HL-60/S4 treated with retinoic acid at 250 ng/mL for 4 days and 3 days (cell line): ENCODE measurements around the gene LRRC71.

ENCODE experiments used
- in situ Hi-C: fragments of 300-500 bp; cut with MboI; formaldehyde crosslinking; loops from 2 replicates; pipeline ENCODE4 v1.7.0; 2022; ENCODE audit warnings: low sequenced_read_pairs

Gene LRRC71

DNA sequence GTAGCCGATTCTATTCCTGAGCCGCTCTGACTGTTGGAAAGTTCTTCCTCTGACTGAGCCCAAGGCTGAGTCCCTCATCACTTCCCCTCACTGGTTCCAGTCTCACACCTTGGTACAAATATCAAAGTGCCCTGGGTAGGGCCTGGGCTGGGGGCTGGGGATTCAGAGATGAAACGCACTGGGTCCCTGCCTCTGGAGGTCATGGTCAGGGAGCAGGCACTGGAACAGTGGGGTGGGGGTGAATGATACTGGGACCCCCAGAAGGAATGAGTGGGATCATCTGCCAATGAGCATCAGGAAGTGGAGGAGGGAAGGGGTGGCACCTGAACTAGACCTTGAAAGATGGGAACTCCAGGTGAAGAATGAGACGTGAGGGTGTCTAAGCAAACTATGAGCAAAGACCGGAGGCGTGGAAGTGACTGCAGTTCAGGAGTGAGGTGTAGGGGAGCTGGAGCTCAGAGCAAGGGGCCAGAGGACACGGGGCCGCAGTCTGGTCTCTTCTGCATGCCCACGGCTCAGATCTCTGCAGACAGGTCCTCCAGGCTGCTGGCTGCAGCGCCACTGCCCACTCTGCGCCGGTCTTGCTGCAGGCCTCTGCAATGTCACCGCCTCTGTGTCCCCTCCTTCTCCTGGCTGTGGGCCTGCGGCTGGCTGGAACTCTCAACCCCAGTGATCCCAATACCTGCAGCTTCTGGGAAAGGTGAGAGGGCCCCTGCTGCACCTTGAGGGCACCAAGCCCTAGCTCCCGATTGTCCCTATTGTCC, 16.9 kb upstream of the LRRC71 start:
- in situ Hi-C loops = no loop called here

DNA sequence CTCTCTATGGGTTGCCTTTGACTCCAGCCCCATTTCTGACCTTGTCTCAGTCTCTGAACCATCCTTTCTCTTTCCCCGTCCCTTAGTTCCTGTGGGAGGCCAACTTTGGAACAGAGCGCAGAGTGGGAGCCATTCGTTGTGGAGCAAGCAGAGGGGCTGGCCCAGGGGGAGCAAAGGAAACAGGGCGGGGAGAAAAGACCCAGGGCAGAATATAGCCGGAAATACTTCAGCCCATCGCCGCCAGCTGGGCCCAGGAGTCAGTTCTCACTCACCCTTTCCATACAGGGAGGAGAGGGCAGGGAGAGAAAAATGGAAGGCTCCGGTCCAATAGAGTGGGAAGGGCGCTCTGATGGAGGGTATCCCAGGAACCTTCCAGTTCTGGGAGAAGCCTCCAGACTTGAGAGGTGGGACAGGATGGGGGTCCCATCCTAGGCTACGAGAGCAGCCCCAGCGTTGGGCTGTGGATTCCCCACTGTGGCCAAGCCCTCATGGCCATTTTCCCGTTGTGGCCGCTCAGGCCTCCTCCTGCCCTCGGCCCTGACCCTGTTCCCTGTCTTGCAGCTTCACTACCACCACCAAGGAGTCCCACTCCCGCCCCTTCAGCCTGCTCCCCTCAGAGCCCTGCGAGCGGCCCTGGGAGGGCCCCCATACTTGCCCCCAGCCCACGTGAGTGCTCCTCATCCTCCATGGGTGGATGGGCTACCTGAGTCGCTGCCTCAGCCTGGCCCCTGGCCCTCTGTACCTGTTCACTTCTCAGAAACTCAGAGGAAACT, 16.1 kb upstream of the LRRC71 start:
- in situ Hi-C loops = no loop called here

DNA sequence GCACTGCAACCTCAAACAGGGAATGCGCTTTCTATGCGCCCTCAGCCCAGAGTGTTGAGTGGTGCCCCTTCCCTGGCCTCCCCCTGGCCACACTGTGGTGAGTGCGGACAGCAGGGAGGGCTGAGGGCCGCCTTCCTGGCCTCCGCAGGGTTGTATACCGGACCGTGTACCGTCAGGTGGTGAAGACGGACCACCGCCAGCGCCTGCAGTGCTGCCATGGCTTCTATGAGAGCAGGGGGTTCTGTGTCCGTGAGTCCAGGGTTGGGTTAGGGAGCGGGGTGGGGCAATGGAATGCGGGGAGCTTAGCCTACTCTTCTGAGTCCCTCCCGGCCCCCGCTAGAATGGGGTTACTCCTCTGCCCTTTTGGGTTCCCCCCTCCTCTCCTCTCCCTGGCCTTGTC, 15.3 kb upstream of the LRRC71 start:
- in situ Hi-C loops = no loop called here

DNA sequence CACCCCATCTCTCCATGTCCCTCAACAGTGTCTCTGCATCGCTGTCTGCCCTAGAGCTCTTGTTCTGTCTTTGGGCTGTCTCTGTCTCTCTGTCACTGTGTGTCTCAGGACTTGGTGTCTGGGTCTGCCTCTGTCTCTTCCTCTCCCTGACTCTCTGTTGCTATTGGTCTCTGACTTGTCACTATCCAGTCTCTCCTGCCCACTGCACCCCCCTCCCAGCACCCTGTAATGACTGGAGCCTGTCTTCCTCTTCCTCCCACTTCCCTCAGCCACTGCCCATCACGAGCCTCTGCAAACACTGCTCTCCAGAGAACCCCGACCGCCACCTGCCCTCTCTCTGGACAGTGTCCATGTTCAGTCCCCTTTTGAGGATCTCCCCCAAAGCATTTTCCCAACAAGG, 14.8 kb upstream of the LRRC71 start:
- in situ Hi-C loops = no loop called here

DNA sequence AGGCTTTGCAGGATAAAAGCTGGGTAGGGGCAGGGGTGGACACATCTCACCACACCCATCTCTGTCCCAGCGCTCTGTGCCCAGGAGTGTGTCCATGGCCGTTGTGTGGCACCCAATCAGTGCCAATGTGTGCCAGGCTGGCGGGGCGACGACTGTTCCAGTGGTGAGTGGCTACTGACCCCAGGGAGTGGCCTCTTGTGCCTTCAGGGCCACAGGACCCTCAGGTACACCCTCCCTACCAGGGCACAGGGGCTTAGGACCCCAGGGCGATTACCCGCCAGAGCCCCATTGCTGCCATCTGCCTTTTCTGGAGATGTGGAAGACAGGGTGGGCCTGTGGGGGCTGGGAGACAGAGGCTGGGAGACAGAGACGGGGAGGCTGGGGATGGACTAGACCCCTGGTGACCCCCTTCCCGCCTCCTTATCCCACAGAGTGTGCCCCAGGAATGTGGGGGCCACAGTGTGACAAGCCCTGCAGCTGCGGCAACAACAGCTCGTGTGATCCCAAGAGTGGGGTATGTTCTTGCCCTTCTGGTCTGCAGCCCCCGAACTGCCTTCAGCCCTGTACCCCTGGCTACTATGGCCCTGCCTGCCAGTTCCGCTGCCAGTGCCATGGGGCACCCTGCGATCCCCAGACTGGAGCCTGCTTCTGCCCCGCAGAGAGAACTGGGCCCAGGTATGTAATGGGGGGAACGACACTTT, 14.1 kb upstream of the LRRC71 start:
- in situ Hi-C loops = no loop called here

DNA sequence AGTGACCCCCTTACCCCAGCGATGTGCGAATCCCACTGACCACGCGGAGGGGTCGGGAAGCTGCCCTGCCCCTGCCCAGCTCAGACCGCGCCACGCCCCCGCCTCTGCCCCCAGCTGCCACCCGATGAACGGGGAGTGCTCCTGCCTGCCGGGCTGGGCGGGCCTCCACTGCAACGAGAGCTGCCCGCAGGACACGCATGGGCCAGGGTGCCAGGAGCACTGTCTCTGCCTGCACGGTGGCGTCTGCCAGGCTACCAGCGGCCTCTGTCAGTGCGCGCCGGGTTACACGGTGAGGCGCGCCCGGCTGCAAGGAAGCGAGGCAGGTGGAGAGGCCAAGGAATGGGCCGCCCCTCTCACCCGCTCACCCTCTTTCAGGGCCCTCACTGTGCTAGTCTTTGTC, 11.9 kb upstream of the LRRC71 start:
- in situ Hi-C loops = no loop called here

DNA sequence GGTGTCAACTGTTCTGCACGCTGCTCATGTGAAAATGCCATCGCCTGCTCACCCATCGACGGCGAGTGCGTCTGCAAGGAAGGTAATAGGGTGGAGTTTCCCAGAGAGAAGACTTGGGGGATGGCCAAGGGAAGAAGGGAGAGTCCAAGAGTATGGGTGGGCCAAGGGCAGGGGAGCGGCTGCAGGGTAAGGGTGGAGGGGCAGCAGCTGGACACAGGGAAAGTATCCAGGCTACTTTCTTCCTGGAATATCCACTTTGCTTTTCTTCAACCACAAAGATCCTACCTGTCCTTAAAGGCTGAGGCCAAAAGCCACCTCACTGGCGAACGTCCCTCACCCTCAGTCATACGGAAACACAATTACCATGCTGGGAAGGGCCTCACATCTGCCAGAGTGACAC, 11.5 kb upstream of the LRRC71 start:
- in situ Hi-C loops = no loop called here

DNA sequence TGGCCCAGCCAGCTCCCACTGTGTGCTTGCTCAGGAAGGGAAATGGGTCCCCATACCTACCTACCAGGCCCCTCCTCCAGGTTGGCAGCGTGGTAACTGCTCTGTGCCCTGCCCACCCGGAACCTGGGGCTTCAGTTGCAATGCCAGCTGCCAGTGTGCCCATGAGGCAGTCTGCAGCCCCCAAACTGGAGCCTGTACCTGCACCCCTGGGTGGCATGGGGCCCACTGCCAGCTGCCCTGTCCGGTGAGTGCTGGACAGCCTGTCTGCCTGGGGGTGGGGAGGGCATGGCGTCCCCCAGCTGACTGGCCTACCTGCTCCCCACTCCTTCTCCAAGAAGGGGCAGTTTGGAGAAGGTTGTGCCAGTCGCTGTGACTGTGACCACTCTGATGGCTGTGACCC, 10.8 kb upstream of the LRRC71 start:
- in situ Hi-C loops = no loop called here

DNA sequence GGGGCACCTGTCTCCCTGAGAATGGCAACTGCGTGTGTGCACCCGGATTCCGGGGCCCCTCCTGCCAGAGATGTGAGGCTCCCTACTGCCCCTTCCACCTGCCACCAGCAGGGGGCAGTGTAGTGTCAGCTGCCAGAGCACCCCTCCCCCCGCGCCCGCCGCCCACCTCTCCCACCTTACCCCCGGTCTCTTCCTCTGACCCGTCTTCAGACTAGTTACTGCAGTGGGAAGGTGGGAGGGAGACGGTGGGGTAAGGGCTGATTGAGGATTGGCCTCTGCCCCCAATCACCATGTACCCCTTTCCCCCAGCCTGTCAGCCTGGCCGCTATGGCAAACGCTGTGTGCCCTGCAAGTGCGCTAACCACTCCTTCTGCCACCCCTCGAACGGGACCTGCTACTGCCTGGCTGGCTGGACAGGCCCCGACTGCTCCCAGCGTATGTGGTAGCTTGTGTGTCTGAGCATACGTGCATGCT, 10.1 kb upstream of the LRRC71 start:
- in situ Hi-C loops = no loop called here

DNA sequence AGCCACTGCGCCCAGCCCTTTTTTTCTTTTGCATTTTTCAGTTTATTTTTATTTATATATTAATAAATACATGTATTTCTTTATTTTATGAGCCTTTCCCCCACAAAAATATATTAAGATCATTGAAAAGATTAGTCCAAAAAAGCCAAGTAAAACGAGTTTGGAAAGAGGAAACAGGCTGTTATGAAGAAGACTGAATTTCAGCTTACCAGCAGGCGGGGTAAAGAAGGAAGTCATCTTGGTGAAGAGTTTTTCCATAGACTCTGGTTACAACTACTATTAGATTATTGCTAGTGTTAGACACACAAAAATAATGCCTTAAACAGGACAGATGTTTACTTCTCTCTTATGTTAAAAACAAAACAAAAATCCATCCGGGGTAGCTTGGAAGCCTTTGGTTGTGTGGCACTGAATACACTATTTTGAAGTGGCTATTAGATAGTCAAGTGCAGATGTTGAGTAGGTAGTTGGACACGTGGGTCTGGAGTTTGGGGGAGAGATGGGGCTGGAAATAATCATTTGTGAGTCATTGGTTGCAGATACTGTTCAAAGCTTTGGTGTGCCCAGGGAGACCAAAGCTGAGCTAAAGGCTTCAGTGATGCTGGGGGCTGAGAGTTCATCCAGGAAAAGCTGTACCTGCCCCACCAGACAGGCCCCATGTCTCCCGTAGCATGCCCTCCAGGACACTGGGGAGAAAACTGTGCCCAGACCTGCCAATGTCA, 8.7 kb upstream of the LRRC71 start:
- in situ Hi-C loops = no loop called here

DNA sequence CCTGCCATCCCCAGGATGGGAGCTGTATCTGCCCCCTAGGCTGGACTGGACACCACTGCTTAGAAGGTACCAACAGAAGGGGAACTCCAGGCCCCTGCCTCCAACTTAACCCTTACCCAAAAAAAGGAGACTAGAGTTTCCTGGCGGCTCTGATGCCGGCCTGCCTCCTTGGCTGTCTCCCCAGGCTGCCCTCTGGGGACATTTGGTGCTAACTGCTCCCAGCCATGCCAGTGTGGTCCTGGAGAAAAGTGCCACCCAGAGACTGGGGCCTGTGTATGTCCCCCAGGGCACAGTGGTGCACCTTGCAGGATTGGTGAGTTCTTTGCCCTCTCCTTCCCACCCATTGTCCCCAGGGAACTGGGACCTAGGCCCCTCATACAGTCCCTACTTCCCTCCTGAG, 8.1 kb upstream of the LRRC71 start:
- in situ Hi-C loops = no loop called here

DNA sequence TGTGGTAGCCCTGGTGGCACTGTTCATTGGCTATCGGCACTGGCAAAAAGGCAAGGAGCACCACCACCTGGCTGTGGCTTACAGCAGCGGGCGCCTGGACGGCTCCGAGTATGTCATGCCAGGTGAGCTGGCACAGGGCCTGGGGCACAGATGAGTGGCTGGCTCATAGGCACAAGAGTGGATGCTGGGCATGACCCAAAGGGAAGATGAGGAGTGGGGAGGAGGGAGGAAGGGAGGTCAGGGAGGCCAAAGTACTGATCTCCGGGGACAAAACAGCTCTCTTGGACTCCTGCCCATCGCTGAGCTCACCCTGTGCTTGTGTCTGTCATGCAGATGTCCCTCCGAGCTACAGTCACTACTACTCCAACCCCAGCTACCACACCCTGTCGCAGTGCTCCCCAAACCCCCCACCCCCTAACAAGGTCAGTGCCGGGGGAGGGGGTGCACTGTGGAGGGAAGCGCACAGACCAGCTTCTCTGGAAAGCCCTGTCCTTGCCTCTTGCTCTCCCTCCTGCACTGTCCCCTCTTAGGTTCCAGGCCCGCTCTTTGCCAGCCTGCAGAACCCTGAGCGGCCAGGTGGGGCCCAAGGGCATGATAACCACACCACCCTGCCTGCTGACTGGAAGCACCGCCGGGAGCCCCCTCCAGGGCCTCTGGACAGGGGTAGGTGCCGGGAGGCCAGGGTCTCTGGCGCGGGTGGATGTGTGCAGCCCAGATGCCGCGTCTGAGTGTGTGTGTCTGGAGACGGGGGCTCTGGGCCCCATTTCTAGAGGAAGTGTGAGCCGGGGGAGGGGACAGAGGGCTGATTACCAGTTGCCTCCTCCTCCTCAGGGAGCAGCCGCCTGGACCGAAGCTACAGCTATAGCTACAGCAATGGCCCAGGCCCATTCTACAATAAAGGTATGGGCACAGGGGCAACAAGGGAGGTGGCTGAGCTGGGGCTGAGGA, 7.3 kb upstream of the LRRC71 start:
- in situ Hi-C loops = no loop called here

DNA sequence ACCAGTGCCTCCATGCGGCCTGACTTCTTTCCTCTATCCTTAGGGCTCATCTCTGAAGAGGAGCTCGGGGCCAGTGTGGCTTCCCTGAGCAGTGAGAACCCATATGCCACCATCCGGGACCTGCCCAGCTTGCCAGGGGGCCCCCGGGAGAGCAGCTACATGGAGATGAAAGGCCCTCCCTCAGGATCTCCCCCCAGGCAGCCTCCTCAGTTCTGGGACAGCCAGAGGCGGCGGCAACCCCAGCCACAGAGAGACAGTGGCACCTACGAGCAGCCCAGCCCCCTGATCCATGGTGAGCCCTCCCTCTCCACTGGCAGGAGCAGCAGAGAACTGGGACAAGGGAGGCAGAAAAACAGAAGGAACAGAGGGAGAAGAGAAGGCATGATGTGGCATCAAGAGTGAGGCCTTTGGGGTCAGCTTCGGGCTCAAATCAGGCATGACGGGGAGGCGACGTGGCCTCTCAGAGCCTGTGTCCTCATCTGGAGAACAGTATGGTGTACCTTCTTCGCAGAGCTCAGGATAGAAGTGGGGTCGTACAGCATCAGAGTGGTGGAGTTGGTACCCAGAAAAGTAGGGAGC, 6.5 kb upstream of the LRRC71 start:
- in situ Hi-C loops = no loop called here

DNA sequence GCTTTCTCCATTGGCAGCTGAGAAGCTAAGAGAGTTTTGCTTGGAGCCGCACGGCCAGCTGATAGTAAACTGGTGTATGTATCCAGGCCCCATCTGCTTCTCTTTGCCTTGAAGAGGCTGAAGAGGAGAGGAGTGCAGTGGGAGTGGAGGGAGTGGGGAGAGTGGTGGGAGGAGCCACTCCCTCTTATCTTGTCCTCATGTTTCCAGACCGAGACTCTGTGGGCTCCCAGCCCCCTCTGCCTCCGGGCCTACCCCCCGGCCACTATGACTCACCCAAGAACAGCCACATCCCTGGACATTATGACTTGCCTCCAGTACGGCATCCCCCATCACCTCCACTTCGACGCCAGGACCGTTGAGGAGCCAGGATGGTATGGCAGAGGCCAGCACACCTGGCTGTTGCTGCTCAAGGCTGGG, 6.0 kb upstream of the LRRC71 start:
- in situ Hi-C loops = no loop called here

DNA sequence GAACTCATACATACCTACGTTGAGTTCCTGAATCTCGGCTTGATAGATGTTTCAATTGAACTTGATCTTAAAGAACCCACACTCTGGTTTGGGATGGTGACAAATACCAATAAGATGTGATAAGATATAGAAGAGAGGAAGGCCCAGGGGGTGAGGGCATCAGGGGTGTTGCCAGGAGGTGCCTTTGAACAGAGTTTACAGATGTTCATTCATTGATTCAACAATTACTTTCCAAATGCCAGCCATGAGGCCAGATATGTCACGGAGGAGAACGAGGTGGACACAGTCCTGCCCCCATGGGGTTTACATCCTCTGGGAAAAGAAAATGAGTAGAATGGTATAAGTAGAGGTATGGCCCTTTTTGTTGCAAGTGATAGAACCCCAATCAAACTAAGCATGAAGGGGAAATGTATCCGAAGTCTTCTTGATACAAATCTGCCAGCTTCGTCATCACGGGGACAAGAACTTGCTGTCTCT, 659 bp downstream of the LRRC71 start:
- in situ Hi-C loops = no loop called here

DNA sequence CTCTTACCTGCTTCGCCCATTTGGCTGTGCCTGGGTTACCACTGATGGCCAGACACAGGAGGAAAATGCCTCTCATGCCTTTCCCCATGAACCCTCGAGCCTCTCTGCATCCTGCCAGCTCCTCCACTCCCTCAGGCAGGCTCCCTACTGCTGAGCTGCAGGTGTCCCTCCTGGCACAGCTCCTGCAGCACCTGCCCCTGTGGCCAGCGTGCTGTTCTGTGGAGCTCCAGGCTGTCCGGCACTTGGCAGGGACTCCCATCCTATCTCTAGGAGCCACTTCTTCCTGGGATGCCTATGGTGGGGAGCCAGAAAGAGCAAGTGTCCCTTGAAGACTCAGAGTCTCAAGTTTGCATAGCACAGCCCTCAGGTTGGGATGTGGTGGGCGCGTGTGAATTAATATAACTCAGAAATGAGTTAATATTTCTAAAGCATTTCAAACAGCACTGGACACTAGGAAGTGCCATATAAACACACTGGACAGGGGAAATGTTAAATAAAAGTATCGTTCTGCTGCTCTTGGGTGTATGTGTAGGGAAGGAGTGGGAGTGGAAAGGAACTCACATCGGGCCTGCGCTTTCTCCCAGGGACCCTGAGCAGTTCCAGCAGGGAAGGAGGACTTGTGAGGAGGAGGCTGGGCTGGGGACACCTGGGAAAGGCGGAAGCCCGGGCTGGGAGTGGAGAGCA, 2.7 kb downstream of the LRRC71 start:
- in situ Hi-C loops = no loop called here

DNA sequence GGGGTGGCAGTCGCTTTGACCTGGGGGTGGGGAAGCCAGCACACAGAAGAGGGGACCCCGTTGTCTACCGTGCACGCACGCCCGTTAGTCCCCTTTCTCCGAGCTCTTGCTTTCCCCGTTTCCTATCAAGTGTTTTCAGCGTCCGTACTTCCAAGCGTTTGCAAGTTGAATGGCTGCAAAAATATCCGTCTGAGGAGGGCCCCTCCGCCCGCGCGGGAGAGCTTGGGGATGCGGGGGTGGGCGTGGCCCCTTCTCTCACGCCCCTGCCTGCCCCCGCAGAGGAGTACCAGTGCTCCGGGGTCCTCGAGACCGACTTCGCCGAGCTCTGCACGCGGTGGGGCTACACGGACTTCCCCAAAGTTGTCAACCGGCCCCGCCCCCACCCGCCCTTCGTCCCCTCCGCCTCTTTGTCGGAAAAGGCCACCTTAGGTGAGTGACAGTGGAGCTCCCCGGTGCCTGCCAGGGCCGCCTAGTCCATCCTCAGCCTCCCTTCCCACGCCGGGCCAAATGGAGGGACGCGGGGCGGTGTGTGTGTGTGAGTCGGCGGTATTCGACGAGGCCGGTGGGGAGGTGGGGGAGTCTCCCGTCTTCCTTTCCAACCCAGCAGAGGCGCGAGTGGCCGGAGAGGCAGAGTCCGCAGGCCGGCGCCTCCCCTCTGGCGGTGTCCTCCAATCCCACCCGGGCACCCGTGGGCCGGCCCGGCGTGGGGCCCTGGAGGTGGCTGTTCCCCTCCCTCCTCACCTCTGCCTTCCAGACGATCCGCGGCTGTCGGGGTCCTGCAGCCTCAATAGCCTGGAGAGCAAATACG, 3.4 kb downstream of the LRRC71 start:
- in situ Hi-C loops = no loop called here
